Measurements from ENCODE around the gene APMAP.

APMAP gene

GRCh38 chr20:25024171-25024570 is 31.6 kb upstream of the APMAP start:
- DNase-seq = no peak

GRCh38 chr20:25023356-25023755 is 30.8 kb upstream of the APMAP start:
- no peak for DNase-seq

- DNase-seq = no peak
These were observed 30.1 kb upstream of the APMAP start for GRCh38 chr20:25022680-25023079.

- DNase-seq = no peak
These were observed 28.8 kb upstream of the APMAP start for GRCh38 chr20:25021336-25021735.

GRCh38 chr20:25020901-25021301 is 28.4 kb upstream of the APMAP start:
- DNase-seq = no peak

GRCh38 chr20:25020345-25020744 is 27.8 kb upstream of the APMAP start:
- DNase-seq = no peak

GRCh38 chr20:25019381-25020155 is 27.0 kb upstream of the APMAP start:
- DNase-seq = no peak

GRCh38 chr20:25018841-25019240 is 26.3 kb upstream of the APMAP start:
- no peak for DNase-seq

- no peak for DNase-seq
These were observed 25.9 kb upstream of the APMAP start for GRCh38 chr20:25018425-25018824.

- DNase-seq = no peak
These were observed 24.8 kb upstream of the APMAP start for GRCh38 chr20:25017257-25017803.

GRCh38 chr20:25016471-25016870 is 23.9 kb upstream of the APMAP start:
- DNase-seq = no peak

GRCh38 chr20:25015986-25016385 is 23.4 kb upstream of the APMAP start:
- no peak for DNase-seq

GRCh38 chr20:25014816-25015215 is 22.3 kb upstream of the APMAP start:
- DNase-seq = no peak

- no peak for DNase-seq
These were observed 21.2 kb upstream of the APMAP start for GRCh38 chr20:25013478-25014380.

- DNase-seq = no peak
These were observed 20.2 kb upstream of the APMAP start for GRCh38 chr20:25012616-25013189.

GRCh38 chr20:25011831-25012241 is 19.3 kb upstream of the APMAP start:
- DNase-seq = no peak

- no peak for DNase-seq
These were observed 18.7 kb upstream of the APMAP start for GRCh38 chr20:25011261-25011660.

- no peak for DNase-seq
These were observed 16.9 kb upstream of the APMAP start for GRCh38 chr20:25009218-25010145.

- no peak for DNase-seq
These were observed 16.1 kb upstream of the APMAP start for GRCh38 chr20:25008388-25009217.

GRCh38 chr20:25007491-25008305 is 15.1 kb upstream of the APMAP start:
- DNase-seq = no peak

Data from MV-4-11 (cell line).